Type B pancreatic cell (in vitro differentiated cells): Measurements from ENCODE around the gene FAM181B. TPM values are rescaled to one million over a fixed set of nuclear protein-coding genes. Genes with fewer than 3 reads are reported as not detected.
A peak's percentile ranks its signal among the peaks of the same experiment; 100 is the strongest.

ENCODE experiments used
- DNase-seq: peaks from one replicate; pipeline ENCODE4 v3.0.0; 2021; ENCODE audit warnings: mixed read lengths; ENCODE audit not compliant: unreplicated experiment; ENCODE audit errors: extremely low spot score
- H3K27ac Mint-ChIP-seq: 2 replicates; pipeline ENCODE4 v1.8.0; 2021; ENCODE audit warnings: mild to moderate bottlenecking, mixed read lengths
- H3K27me3 Mint-ChIP-seq: 2 replicates; pipeline ENCODE4 v1.8.0; 2021; ENCODE audit warnings: mixed read lengths
- H3K36me3 Mint-ChIP-seq: 2 replicates; pipeline ENCODE4 v1.8.0; 2021; ENCODE audit warnings: mixed read lengths
- H3K4me1 Mint-ChIP-seq: one replicate; pipeline ENCODE4 v1.8.0; 2021; ENCODE audit warnings: mixed read lengths; ENCODE audit not compliant: unreplicated experiment
- H3K4me3 Mint-ChIP-seq: 2 replicates; pipeline ENCODE4 v1.8.0; 2021; ENCODE audit warnings: mild to moderate bottlenecking, mixed read lengths
- H3K9me3 Mint-ChIP-seq: 2 replicates; pipeline ENCODE4 v1.8.0; 2021; ENCODE audit warnings: mixed read lengths
- CTCF ChIP-seq: fragments of 200-600 bp; sonication (generic); conservative IDR thresholded peaks from 2 replicates; pipeline ENCODE4 v1.5.0; 2021; ENCODE audit warnings: antibody characterized with exemption, mild to moderate bottlenecking
- total RNA-seq: library from RNA; stranded (reverse); gene quantifications from 2 replicates; pipeline ENCODE4 v1.2.1, GENCODE V29; 2021; ENCODE audit warnings: low replicate concordance

The FAM181B gene
- total RNA-seq, 1 donor from 2014 or later = 3.1 TPM

GRCh38 chr11:82711648-82712047 lies 22.0 kb downstream of the FAM181B start:
- DNase-seq = no peak
- TF ChIP-seq CTCF = no peak
- Mint-ChIP-seq H3K36me3 (no peaks in the 10 kb centered on the region), H3K27ac (no peak overlapping the region), H3K4me1 (no peaks in the 10 kb centered on the region), H3K9me3 (no peaks in the 10 kb centered on the region), H3K27me3 (peaks cover 7% of the 10 kb centered on the region), H3K4me3 (no peak overlapping the region)

- no peak overlapping the region for H3K27ac Mint-ChIP-seq
- no peaks in the 10 kb centered on the region for H3K27me3 Mint-ChIP-seq
- H3K36me3 Mint-ChIP-seq = no peaks in the 10 kb centered on the region
- H3K9me3 Mint-ChIP-seq = no peaks in the 10 kb centered on the region
- DNase-seq = no peak
- no peak overlapping the region for H3K4me3 Mint-ChIP-seq
- no peaks in the 10 kb centered on the region for H3K4me1 Mint-ChIP-seq
- TF ChIP-seq CTCF = no peak
These were observed 29.9 kb downstream of the FAM181B start for GRCh38 chr11:82703796-82704195.

GRCh38 chr11:82703226-82703625 lies 30.4 kb downstream of the FAM181B start:
- DNase-seq = no peak
- H3K27me3 Mint-ChIP-seq = no peaks in the 10 kb centered on the region
- no peak for TF ChIP-seq CTCF
- no peaks in the 10 kb centered on the region for H3K36me3 Mint-ChIP-seq
- no peaks in the 10 kb centered on the region for H3K9me3 Mint-ChIP-seq
- H3K27ac Mint-ChIP-seq = no peak overlapping the region
- no peaks in the 10 kb centered on the region for H3K4me1 Mint-ChIP-seq
- H3K4me3 Mint-ChIP-seq = no peak overlapping the region

GRCh38 chr11:82701847-82702520 lies 31.7 kb downstream of the FAM181B start:
- Mint-ChIP-seq H3K9me3 (no peaks in the 10 kb centered on the region), H3K4me1 (no peaks in the 10 kb centered on the region), H3K4me3 (no peak overlapping the region), H3K36me3 (no peaks in the 10 kb centered on the region), H3K27me3 (no peaks in the 10 kb centered on the region), H3K27ac (no peak overlapping the region)
- peak; percentile 86 for TF ChIP-seq CTCF
- no peak for DNase-seq

- no peaks in the 10 kb centered on the region for H3K36me3 Mint-ChIP-seq
- no peak for TF ChIP-seq CTCF
- no peak overlapping the region for H3K4me3 Mint-ChIP-seq
- no peak for DNase-seq
- H3K9me3 Mint-ChIP-seq = no peaks in the 10 kb centered on the region
- peaks cover 5% of the 10 kb centered on the region for H3K27me3 Mint-ChIP-seq
- no peak overlapping the region for H3K27ac Mint-ChIP-seq
- no peaks in the 10 kb centered on the region for H3K4me1 Mint-ChIP-seq
These were observed 34.9 kb downstream of the FAM181B start for GRCh38 chr11:82698576-82699352.
